HG02623 (cell line): ENCODE measurements around the gene MCUB.
"Not testable (repeated sequence)": the region's sequence is repeated elsewhere in the genome, so short reads cannot be mapped to it uniquely, and the experiment has no call there.

Experiments
- ATAC-seq: cut with Tn5 transposase; IDR thresholded peaks from one replicate; pipeline ENCODE4 v1.9.1; 2021; ENCODE audit warnings: moderate library complexity; ENCODE audit not compliant: unreplicated experiment

Gene MCUB

GRCh38 chr4:109559983-109560686 lies at the start of gene MCUB:
Gene MCUB (plus strand): TSS chr4:109560246. CDS start chr4:109560338, 92 bp downstream.
- peak; percentile 89 for ATAC-seq

- no peak for ATAC-seq
These were observed 49.4 kb upstream of the MCUB start for GRCh38 chr4:109510687-109511086.

GRCh38 chr4:109511414-109511813 lies 48.6 kb upstream of the MCUB start:
- ATAC-seq = no peak

- ATAC-seq = not testable (repeated sequence)
These were observed 46.7 kb upstream of the MCUB start for GRCh38 chr4:109513368-109513767.

- ATAC-seq = no peak
These were observed 27.9 kb upstream of the MCUB start for GRCh38 chr4:109532182-109532581.

- ATAC-seq = no peak
These were observed 14.6 kb upstream of the MCUB start for GRCh38 chr4:109545401-109545800.

GRCh38 chr4:109547394-109547793 lies 12.7 kb upstream of the MCUB start:
- ATAC-seq = no peak

- ATAC-seq = no peak
These were observed 11.4 kb upstream of the MCUB start for GRCh38 chr4:109548655-109549054.

- ATAC-seq = no peak
These were observed 7.8 kb upstream of the MCUB start for GRCh38 chr4:109552237-109552636.

GRCh38 chr4:109553130-109553529 lies 6.9 kb upstream of the MCUB start:
- no peak for ATAC-seq

GRCh38 chr4:109554971-109555370 lies 5.1 kb upstream of the MCUB start:
- no peak for ATAC-seq

- no peak for ATAC-seq
These were observed 2.6 kb upstream of the MCUB start for GRCh38 chr4:109557433-109557832.

- ATAC-seq = not testable (repeated sequence)
These were observed 2.0 kb upstream of the MCUB start for GRCh38 chr4:109558095-109558494.

- peak; percentile 16 for ATAC-seq
These were observed 442 bp upstream of the MCUB start for GRCh38 chr4:109559625-109559982.

- ATAC-seq = peak; percentile 57
These were observed 828 bp downstream of the MCUB start for GRCh38 chr4:109560687-109561461.

GRCh38 chr4:109562457-109563239 lies 2.6 kb downstream of the MCUB start:
- ATAC-seq = no peak

GRCh38 chr4:109571494-109571893 lies 11.4 kb downstream of the MCUB start:
- no peak for ATAC-seq

GRCh38 chr4:109572154-109572553 lies 12.1 kb downstream of the MCUB start:
- ATAC-seq = no peak

GRCh38 chr4:109574443-109574850 lies 14.4 kb downstream of the MCUB start:
- no peak for ATAC-seq

- no peak for ATAC-seq
These were observed 15.1 kb downstream of the MCUB start for GRCh38 chr4:109574931-109575804.

- ATAC-seq = no peak
These were observed 16.4 kb downstream of the MCUB start for GRCh38 chr4:109576462-109576861.
